Lung microvascular endothelial cell (primary cell): Measurements from ENCODE around the gene AGAP1. TPM values are rescaled to one million over a fixed set of nuclear protein-coding genes. Genes with fewer than 3 reads are reported as not detected.
A peak's percentile ranks its signal among the peaks of the same experiment; 100 is the strongest.
"Not testable (repeated sequence)": the region's sequence is repeated elsewhere in the genome, so short reads cannot be mapped to it uniquely, and the experiment has no call there.

Source experiments
- DNase-seq, 2 donors: peaks; one replicate each; pipeline versions ENCODE4 v3.0.0 to v3.0.0-alpha.2; 2010; ENCODE audit warnings: low read depth in 2 of 2
- total RNA-seq: library from RNA; depleted of rRNA; stranded (reverse); fragments of >200 nt; gene quantifications from 2 replicates; pipeline ENCODE4 v1.2.1, GENCODE V29; 2014

AGAP1 gene
- total RNA-seq, 1 donor from 2014 or later = 3.4 TPM

DNA sequence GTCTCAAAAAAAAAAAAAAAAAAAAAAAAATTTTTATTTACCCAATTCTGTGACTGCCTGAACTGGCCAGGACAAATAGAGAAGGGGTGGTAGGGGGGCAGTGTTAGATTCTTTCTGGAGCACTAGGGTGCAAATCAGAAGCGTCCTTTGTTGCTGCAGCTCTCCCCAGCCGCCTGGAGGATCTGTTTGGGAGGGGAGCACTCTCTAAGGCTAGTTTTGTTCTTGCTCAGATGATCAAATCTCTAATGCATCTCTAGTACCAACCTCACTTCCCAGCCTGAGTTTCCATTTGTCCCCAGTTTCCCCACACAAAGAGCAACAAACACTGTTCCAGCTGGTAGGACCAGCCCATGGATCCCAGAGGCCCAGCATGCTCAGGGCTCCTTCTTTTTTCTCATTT lies 591.4 kb downstream of the AGAP1 start:
- no peak for DNase-seq

DNA sequence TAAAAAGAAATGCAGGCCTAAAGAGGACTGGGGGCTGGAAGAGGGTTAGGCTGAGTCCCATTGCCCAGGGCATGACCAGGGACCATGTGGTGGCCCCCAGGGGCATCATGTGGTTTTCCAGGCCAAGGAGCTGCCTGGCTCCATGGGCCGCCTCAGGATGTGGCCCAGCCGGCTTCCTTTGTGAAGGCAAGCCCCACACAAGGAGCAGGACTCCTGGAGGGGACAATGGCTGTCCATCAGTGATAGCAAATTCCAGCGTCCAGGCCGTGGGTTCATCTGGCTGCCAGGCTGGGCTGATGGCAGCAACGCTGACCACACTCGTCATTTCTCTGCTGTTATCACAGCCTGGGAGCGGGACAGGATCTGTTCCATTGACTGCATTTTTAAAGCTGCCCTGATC lies 591.8 kb downstream of the AGAP1 start:
- DNase-seq = peak in 1 of 2 donors; percentile 36

DNA sequence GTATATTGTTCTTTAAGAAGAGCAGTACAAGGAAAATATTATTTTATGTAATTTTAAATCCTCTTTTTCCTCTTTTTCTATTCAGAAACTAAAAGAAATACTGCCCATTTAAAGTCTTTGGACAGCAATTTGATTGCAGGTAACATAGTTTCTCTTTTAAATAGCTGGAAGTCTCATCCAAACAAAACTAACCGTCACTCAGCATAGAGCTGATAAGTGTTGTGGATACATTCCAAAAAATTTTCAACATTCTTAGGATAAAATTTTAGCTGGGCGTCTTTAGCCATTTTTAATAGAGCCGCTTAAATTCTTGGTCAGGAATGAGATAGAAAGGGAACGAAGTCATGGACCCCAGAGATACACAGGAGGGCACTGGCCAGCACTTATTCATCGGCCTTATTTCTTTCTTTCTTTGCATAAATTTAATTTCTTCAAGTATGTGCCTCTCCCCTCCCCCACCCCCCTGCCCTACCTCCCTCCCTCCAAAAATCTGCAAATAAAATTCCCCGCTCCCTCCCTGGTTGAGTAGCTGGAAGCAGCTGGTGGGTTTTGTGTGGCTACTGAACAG lies 592.6 kb downstream of the AGAP1 start:
- peak in 1 of 2 donors; percentile 56 for DNase-seq

DNA sequence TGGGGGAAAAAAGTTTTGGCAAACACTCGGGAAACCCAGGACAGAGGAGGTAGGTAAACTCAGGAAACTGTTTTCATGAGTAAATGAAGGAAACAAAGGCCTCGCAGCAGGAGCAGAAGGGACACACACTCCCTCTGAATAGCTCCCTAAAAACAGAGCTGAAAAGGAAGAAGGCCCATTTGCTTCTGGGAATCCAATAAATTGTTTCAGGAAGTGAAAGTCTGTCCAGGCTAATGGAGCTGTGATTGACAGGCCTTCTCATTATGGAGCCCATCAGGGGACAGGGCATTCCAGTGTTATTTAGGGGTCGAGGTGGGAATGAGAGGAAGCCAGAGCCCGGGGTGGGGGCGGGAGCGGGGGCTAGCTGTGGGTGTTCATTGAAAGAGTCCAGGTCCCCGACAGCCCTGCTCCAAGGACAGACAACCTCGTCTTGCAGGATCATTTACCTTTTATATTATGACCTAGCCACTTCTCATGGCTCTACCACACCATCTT lies 593.2 kb downstream of the AGAP1 start:
- DNase-seq = peak in 1 of 2 donors; percentile 48

DNA sequence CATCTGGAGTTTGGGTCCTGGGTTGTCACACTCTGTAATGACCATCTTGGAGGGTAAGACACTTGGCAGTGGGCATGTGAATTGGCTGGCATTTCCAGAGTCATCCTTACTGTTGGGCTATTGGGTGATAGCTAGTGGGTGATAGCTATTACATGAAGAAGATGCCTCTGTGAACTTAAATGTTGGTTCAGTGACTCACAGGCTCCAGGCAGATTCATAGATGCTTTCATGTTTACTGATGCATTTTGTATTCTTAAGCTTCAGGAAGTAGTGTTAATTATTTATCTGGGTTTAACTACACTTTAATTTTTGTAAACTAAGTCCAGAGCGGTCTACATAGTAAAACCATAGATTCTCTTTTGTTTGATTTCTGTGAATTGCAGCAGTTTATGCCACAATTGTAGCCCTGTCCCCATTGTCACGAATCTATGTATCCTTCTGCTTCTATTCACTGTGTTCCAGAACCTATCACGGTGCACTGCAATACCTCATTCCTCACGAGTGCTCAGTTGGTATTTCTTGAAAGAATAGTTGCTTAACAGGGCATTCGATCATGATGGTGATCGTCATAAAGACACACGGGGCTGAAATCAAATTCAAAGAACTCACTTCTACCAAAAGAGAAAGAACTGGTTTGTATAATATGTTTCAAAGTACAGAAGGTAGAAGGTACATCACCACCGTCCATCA lies 594.7 kb downstream of the AGAP1 start:
- DNase-seq = no peak

DNA sequence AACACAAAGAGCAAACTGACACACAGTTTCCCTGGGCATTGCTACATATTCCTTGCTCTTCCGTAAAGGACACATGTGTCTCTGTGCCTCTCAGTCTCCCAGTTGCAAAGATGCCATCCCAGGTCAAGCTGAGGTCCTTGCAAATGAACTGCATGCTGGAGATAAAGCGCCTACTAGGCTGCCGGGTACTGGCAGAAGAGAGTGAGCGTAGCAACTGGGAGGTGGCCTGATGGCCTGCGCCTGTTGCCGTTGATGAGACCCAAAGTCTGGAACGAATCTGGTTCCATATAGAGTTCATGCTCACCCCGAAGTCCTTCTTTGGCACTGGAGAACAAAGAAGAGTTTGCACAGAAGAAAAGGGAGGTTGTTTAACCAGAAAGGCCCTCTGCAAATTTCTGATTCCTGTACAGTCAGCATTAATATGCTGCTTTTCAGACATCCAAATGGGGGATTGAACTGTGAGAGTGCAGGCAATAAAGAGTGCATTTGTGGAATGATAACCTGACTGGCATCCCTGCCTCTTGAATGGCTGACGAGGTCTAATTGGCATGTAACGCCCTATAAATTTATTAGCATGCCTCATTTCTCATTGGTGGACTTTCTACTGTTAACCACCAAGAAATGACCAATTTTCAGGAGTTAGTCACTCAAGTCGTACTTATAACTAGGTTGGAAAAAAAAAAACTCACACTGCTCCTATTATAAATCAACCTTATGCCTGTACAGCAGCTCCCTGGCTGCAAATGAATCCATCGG lies 595.6 kb downstream of the AGAP1 start:
- no peak for DNase-seq

DNA sequence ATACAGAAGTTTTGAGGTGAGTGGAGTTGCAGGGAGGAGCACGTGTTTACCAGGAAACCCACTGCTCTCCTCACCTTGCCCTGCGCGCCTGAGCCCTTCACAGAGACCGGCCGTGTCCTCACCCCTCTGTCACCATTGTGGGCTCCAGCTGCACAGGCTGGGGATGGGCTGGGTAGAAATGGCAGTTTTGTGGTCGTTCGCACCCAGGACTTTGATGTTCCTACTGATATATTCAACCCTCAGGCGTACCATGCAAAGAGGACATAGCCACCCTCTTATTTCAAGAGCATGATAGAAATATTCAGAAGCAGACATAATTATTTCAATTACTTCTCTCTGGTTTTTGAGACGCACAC lies 596.2 kb downstream of the AGAP1 start:
- no peak for DNase-seq

DNA sequence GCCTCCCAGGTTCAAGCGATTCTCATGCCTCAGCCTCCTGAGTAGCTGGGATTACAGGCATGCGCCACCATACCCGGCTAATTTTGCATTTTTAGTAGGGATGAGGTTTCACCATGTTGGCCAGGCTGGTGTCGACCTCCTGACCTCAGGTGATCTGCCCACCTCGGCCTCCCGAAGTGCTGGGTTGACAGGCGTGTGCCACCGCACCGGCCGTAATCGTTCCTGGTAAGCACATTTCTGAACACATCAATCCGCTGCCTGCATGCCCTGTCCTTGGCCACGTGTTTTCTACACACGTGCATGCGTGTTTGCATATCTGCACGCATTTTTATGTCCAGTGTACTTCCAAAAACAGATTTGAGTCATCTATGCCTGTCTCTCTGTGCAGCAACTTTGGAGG lies 597.0 kb downstream of the AGAP1 start:
- not testable (repeated sequence) for DNase-seq

DNA sequence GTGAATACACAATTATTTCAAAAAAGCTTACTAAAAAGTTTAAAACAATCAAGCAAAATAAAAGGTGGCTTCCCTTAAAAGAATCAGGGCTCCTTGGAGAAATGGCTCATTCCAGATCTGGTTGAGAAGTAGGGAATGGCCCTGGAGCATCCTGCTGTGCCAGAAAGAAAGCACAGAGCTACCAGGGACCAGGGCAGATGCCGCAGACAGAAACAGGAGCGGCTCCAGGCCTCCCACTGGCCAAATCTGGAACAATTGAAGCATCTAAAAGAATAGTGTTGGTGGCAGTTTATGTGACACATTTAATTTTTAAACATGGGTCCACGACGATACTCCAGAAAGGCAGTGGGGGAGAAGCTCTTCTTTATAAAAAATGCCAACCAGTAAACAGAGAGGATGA lies 598.9 kb downstream of the AGAP1 start:
- no peak for DNase-seq

DNA sequence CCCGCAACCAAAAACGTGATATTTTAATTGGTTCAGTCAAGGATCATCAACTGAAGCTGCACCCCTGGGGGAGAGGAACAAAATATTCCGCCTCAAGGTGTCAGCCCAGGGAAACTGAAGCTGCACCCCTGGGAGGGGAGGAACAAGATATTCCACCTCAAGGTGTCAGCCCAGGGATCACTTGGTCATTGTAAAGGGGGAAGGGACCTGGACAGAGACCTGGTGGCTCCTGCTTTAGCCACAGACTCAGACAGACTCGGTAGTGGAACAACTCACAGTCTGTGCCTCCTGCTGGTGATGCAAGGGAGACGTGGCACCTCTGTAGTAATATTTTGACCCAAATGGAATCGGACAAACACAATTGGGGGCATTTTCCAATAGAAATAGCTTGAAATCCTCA lies 599.3 kb downstream of the AGAP1 start:
- DNase-seq = no peak

DNA sequence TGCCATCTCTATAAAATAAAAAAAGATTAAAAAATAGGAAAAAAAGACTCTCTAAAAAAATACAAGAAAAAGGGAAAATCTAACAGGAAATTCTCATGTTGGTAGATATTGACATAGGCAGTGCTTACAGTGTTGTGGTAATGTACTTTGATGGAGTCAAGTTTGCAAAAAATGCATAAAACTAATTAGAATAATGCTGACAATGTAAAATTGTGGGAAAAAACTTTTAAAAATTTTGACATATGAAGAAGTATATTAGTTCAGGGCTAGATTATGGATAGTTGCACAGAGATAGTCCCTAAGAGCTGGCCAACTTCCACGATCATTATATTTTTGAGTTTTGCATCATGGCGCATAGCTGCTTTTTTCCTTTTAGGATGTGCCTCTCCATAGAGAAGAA lies 601.7 kb downstream of the AGAP1 start:
- DNase-seq = no peak

DNA sequence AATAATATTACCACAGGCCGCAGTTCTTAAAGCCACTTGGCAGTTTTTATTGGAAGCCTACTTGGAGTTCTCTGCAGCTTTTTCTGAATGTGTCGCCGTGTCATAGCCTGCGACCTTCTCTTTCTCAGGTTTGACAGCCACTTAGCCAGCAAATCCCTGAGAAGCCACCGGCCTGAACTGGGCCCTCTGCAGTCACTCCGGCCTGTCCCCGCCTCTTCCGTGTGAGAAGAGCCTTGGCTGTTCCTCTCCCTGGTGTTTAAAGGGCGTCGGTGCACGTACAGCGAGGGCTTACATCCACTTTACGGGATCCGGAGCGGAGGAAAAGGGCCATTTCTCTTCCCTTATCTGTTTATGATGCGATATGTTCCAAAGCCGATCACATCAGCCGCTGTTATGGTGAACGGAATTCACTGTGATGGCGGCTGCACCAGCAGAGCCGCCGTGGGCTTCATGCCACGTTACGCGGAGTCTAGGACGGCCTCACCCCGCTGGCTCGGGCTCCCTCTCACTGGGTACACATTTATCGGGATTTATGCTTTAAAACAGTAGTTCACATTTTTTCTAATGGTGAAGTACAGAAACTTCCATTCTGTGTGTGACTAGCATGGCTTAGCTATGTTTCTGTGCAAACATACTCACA lies 607.6 kb downstream of the AGAP1 start:
- DNase-seq = peak in 1 of 2 donors; percentile 39

DNA sequence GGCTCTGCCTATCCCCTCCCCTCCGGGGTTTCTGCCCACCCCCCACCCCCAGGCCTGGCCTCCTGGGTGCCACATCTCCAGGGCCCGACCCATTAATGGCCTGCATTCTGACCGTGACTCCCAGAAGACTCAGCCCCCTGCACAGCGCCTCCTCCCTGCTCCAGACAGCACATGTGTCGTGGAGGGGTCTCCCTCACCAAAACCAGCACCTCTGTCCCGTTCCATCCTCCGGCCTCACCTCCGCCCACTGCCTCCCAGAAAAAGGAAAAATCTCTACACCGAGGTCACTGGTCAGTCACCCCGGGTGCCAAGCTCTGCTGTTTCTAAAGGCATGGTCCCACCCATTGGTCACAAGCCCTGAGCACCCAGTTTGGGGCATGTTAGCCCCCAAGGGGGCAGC lies 609.1 kb downstream of the AGAP1 start:
- no peak for DNase-seq

DNA sequence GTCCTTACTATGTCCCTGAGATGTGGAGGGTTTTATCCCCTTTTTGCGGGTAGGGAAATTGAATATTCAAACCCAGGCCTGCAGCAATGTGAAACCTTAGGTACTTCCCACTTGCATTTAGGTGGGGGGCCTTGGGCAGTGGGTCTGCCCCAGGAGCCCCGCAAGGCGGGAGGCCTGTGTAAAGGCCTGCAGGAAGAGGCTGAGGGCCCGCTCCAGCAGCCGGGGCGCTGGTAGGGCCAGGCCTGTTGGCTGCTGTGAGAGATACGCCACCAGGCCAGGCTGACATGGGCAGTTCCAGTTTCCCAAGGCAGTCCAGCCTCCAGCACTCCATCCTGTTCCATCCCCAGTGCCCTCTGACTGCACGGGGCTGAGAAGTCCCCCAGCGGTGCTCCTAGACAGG lies 610.1 kb downstream of the AGAP1 start:
- no peak for DNase-seq

DNA sequence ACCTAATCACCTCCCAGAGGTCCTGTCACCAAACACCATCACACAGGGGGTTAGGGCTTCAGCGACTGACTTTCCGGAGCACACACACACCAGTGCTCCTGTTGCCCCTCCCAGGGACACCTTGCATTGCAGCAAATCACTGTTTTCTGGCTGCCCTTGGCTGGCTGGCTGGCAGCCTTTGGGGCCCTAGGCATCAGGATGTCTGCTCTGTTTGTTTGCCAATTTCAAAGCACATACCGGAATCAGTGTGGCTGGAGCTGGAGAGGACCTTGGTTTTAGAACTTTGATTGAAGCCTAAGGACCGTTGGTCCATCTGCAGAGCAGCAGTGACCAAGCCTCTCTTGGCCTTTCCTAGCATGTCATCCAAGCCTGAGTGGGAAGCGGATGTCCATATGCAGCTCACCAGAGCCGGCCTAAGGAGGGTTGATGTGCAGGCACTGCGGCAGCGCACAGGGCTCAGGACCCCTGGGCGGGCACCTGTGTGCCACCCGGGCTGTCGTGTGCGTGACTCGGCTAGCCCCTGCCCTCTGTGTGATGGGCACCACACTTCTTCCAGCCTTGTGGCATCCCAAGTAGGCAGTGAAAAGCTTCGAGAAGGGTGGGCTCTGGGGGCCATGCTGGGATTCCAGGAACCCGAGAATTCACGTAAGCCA lies 612.2 kb downstream of the AGAP1 start:
- DNase-seq = peak in 1 of 2 donors; percentile 24

DNA sequence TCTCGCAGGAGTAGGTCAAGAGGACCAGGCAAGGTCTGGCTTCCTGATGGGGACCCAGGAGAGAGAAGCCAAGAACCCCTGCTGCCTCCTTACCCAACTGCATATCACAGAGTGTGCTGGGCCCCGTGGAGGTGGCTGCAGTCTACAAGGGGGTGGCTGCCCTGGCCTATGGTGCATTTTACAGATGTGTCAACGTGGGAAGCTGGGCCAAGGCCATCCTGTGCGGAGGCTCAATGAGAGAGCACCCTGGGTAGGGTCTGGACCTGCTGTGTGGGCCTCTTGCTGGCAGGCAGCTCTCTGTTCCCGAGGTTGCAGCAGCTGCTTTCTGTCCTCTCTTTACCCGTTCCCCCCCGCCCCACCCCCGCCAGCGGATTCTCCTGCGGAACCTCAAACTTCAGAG lies 612.9 kb downstream of the AGAP1 start:
- no peak for DNase-seq

DNA sequence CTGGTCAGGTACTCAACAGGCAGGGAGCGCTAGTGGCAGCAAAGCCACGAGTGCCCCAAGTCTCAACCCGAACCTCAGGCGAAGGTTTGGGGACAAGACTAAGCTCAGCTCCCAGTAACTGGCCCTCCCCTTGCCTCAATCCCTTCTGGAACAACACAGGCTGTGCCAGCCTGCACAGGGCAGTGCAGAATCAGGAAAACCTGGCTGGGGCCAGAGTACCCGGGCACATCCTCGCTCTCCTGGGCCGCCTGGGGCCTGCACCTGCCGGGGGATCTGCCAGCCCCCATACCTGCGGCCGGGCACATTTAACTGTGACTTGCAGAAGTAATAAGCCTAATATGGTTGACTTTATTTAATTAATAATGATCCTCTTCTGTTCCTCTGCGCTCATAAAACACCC lies 613.7 kb downstream of the AGAP1 start:
- no peak for DNase-seq

DNA sequence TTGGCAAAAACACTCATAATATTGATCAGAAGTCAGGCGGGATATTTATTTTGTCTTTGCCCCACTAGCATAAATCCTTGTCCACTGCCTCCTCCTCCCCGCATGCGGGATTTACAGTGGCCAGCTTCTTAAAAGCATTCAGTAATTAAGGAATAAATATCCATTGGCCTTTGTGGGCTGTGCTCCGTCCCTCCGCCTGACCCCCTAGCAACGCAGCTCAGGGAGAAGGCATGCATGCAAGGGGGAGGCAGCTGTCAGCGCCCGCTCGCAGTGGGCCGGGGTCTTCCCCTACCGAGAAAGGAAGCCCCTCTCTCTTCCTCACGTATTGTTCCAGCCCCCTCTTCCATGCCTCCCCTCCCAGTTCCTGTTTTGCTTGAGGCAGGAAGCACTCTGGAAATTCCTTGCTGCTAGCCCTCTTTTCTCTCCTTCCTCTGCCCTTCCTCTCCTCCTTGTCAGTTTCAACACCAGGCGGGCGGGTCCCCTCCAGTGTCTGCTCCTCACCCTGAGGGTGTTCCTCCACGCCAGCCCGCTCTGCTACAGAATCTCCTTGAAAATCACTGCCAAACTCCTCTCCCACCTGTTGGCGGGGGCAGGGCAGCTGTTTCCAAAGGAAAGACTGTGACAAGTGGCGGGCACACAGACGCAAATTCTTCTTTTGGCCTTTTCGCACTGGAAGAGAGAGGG lies 614.2 kb downstream of the AGAP1 start:
- peak in 1 of 2 donors; percentile 18 for DNase-seq

DNA sequence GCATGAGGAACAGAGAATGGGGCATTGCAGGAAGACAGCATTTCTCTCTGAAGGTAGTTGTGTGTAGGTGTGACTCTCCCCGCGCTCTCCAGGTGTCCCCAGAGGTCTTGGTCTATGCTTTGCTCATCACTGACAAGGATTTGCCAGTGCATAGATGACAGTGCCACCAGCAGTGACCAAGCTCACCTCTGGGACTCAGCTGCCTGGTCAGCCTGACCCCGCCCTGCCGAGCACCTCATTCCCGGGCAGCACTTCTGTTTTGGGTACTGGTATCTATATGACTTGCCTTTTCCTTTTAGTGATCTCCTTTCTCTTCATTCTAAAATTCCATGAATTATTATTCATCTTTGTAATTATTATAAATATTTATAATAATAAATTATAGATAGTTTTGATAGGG lies 615.2 kb downstream of the AGAP1 start:
- no peak for DNase-seq

DNA sequence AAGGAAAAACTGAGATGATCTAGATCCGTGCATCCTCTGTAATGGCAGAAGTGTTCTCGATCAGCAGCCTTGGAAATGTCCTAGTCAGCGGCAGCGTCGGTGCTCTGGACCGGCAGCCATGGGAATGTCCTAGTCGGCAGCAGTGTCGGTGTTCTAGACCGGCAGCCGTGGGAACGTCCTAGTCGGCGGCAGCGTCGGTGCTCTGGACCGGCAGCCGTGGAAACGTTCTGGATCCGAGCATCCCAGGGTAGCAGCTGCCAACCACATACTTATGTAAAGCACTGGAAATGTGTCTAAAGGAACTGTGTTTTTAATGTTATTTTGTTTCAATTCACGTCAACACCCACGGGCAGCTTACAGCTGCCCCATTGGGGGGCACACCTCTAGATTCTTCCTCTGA lies 615.6 kb downstream of the AGAP1 start:
- DNase-seq = no peak

DNA sequence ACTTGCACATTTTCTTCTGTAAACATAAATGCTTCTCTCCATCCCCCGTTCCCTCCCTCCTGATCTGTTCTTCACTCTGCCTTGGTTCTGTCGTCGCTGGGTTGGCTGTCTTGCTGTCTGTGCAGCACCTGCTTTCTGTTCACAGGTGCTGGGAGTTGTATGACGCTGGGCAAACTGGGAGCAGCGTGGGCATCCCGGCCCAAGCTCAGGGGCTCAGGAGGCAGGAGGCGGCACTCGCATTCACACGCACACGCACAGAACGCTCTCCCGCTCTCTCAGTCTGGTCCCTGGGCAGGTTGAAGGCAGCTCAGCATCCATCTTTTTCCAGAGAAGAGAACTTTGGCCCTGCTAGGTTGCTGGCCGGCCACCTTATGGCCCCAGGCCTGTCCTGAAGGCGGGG lies 618.6 kb downstream of the AGAP1 start:
- DNase-seq = no peak
